Measurements from ENCODE around the gene SNAP29. TPM values are rescaled to one million over a fixed set of nuclear protein-coding genes. Genes with fewer than 3 reads are reported as not detected.

SNAP29 gene
- total and polyA plus RNA-seq, 9 of the 15 experiments (the other 6 are each of a cell fraction or from before 2014, with no cell fraction given) = 19.5 to 250 (median 75.9) TPM

DNA sequence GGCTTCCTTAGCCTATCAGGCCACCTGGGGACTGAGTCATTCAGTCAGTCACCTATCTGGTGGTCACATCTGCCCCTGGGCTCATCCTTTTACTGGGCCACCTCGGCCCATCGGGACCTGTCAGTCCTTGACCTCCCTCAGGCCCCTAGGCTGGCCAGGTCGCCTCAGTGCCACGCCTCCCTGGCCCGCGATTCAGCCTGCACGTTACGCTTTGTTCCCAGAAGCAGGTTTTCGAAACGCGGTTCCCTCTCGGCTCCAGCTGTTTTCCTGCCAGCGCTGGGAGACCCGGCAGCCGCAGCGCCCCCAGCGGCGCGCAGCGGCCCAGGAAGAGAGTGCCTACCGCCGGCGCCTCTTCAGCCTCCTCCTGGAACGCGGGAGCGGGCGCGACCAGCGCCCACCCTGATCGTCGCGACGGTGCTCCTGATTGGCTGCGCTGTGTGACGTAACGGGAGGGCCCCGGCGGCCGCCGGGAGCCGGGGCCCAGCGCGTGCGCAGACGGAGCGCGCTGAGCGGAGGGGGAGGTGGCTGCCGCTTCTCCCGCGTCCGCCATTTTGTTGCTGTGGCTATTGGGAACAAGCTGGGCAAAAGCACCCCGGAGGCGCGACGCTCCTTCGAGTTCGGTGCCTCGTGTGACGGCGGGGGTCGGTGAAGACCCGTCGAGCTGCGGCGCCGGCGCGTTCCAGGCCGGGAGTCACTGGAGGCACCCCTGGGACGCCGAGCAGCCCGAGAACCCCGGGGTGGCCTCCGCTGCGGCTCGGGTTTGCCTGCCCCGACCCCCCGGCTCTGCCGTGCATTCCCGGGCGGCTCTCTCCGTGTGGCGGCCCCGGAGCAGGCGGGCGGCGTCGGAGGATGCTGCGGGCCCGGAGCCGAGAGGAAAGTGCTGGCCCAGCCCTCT, 58.4 kb downstream of the SNAP29 start, which contains the start of gene CRKL (continued):
- TF ChIP-seq, protein P1, sequence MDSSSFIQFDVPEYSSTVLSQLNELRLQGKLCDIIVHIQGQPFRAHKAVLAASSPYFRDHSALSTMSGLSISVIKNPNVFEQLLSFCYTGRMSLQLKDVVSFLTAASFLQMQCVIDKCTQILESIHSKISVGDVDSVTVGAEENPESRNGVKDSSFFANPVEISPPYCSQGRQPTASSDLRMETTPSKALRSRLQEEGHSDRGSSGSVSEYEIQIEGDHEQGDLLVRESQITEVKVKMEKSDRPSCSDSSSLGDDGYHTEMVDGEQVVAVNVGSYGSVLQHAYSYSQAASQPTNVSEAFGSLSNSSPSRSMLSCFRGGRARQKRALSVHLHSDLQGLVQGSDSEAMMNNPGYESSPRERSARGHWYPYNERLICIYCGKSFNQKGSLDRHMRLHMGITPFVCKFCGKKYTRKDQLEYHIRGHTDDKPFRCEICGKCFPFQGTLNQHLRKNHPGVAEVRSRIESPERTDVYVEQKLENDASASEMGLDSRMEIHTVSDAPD (CRISPR knock-in tag; IDR thresholded peaks at IDR 0.05) = no peak
- TF ChIP-seq ESRRB (CRISPR knock-in tag; IDR thresholded peaks at IDR 0.05; ENCODE audit: borderline replicate concordance) = no peak
- TF ChIP-seq, protein P2, sequence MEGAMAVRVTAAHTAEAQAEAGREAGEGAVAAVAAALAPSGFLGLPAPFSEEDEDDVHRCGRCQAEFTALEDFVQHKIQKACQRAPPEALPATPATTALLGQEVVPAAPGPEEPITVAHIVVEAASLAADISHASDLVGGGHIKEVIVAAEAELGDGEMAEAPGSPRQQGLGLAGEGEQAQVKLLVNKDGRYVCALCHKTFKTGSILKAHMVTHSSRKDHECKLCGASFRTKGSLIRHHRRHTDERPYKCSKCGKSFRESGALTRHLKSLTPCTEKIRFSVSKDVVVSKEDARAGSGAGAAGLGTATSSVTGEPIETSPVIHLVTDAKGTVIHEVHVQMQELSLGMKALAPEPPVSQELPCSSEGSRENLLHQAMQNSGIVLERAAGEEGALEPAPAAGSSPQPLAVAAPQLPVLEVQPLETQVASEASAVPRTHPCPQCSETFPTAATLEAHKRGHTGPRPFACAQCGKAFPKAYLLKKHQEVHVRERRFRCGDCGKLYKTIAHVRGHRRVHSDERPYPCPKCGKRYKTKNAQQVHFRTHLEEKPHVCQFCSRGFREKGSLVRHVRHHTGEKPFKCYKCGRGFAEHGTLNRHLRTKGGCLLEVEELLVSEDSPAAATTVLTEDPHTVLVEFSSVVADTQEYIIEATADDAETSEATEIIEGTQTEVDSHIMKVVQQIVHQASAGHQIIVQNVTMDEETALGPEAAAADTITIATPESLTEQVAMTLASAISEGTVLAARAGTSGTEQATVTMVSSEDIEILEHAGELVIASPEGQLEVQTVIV (CRISPR knock-in tag; IDR thresholded peaks at IDR 0.05; ENCODE audit: borderline replicate concordance) = no peak
- TF ChIP-seq, protein P3, sequence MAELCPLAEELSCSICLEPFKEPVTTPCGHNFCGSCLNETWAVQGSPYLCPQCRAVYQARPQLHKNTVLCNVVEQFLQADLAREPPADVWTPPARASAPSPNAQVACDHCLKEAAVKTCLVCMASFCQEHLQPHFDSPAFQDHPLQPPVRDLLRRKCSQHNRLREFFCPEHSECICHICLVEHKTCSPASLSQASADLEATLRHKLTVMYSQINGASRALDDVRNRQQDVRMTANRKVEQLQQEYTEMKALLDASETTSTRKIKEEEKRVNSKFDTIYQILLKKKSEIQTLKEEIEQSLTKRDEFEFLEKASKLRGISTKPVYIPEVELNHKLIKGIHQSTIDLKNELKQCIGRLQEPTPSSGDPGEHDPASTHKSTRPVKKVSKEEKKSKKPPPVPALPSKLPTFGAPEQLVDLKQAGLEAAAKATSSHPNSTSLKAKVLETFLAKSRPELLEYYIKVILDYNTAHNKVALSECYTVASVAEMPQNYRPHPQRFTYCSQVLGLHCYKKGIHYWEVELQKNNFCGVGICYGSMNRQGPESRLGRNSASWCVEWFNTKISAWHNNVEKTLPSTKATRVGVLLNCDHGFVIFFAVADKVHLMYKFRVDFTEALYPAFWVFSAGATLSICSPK (IDR thresholded peaks at IDR 0.05; ENCODE audit: borderline replicate concordance) = no peak
- no peak for TF ChIP-seq CBFB (CRISPR knock-in tag; IDR thresholded peaks at IDR 0.05)
- no peak for TF ChIP-seq ILF3 (IDR thresholded peaks at IDR 0.05; ENCODE audit: borderline replicate concordance)
- no peak for TF ChIP-seq SREBF1 (IDR thresholded peaks at IDR 0.05; ENCODE audit: borderline replicate concordance, low read depth, low read length)
- peak; percentile 65 for TF ChIP-seq SPI1 (IDR thresholded peaks at IDR 0.05; ENCODE audit: borderline replicate concordance, low read depth, low read length)
- TF ChIP-seq, protein P4, sequence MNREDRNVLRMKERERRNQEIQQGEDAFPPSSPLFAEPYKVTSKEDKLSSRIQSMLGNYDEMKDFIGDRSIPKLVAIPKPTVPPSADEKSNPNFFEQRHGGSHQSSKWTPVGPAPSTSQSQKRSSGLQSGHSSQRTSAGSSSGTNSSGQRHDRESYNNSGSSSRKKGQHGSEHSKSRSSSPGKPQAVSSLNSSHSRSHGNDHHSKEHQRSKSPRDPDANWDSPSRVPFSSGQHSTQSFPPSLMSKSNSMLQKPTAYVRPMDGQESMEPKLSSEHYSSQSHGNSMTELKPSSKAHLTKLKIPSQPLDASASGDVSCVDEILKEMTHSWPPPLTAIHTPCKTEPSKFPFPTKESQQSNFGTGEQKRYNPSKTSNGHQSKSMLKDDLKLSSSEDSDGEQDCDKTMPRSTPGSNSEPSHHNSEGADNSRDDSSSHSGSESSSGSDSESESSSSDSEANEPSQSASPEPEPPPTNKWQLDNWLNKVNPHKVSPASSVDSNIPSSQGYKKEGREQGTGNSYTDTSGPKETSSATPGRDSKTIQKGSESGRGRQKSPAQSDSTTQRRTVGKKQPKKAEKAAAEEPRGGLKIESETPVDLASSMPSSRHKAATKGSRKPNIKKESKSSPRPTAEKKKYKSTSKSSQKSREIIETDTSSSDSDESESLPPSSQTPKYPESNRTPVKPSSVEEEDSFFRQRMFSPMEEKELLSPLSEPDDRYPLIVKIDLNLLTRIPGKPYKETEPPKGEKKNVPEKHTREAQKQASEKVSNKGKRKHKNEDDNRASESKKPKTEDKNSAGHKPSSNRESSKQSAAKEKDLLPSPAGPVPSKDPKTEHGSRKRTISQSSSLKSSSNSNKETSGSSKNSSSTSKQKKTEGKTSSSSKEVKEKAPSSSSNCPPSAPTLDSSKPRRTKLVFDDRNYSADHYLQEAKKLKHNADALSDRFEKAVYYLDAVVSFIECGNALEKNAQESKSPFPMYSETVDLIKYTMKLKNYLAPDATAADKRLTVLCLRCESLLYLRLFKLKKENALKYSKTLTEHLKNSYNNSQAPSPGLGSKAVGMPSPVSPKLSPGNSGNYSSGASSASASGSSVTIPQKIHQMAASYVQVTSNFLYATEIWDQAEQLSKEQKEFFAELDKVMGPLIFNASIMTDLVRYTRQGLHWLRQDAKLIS (CRISPR knock-in tag; IDR thresholded peaks at IDR 0.05) = no peak
- TF ChIP-seq ESRRA (IDR thresholded peaks at IDR 0.05; ENCODE audit: borderline replicate concordance, low read depth) = no peak
- TF ChIP-seq, protein P5, sequence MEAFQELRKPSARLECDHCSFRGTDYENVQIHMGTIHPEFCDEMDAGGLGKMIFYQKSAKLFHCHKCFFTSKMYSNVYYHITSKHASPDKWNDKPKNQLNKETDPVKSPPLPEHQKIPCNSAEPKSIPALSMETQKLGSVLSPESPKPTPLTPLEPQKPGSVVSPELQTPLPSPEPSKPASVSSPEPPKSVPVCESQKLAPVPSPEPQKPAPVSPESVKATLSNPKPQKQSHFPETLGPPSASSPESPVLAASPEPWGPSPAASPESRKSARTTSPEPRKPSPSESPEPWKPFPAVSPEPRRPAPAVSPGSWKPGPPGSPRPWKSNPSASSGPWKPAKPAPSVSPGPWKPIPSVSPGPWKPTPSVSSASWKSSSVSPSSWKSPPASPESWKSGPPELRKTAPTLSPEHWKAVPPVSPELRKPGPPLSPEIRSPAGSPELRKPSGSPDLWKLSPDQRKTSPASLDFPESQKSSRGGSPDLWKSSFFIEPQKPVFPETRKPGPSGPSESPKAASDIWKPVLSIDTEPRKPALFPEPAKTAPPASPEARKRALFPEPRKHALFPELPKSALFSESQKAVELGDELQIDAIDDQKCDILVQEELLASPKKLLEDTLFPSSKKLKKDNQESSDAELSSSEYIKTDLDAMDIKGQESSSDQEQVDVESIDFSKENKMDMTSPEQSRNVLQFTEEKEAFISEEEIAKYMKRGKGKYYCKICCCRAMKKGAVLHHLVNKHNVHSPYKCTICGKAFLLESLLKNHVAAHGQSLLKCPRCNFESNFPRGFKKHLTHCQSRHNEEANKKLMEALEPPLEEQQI (IDR thresholded peaks at IDR 0.05) = no peak
